ENCODE measurements around the gene PCDHGA5.

Gene PCDHGA5

GRCh38 chr5:141322261-141322660 is 41.7 kb upstream of the PCDHGA5 start:
- no peak for TF ChIP-seq POLR2AphosphoS5 (IDR thresholded peaks at IDR 0.05; ENCODE audit: low read depth, low read length)
- no peak for TF ChIP-seq SIN3A (IDR thresholded peaks at IDR 0.05; ENCODE audit: borderline replicate concordance, insufficient read depth, low read length)
- TF ChIP-seq FOXP2 (optimal IDR thresholded peaks at IDR 0.05; ENCODE audit: borderline replicate concordance, extremely low read depth, extremely low read length, insufficient read depth): no peak
- no peak for TF ChIP-seq REST (IDR thresholded peaks at IDR 0.05; ENCODE audit: insufficient read depth in 1 of 2, low read depth in 2 of 2, low read length in 2 of 2)
- no peak for TF ChIP-seq TAF1 (IDR thresholded peaks at IDR 0.05; ENCODE audit: borderline replicate concordance, insufficient read depth, low read length)

GRCh38 chr5:141326088-141326854 is 37.7 kb upstream of the PCDHGA5 start:
- no peak for TF ChIP-seq SIN3A (IDR thresholded peaks at IDR 0.05; ENCODE audit: borderline replicate concordance, insufficient read depth, low read length)
- no peak for TF ChIP-seq FOXP2 (optimal IDR thresholded peaks at IDR 0.05; ENCODE audit: borderline replicate concordance, extremely low read depth, extremely low read length, insufficient read depth)
- no peak for TF ChIP-seq REST (IDR thresholded peaks at IDR 0.05; ENCODE audit: insufficient read depth in 1 of 2, low read depth in 2 of 2, low read length in 2 of 2)
- TF ChIP-seq POLR2AphosphoS5 (IDR thresholded peaks at IDR 0.05; ENCODE audit: low read depth, low read length): peak; percentile 84
- peak; percentile 26; the same call in 1 of the 2 replicates for TF ChIP-seq TAF1 (IDR thresholded peaks at IDR 0.05; ENCODE audit: borderline replicate concordance, insufficient read depth, low read length)

GRCh38 chr5:141328231-141328630 is 35.7 kb upstream of the PCDHGA5 start:
- TF ChIP-seq POLR2AphosphoS5 (IDR thresholded peaks at IDR 0.05; ENCODE audit: low read depth, low read length): no peak
- TF ChIP-seq REST (IDR thresholded peaks at IDR 0.05; ENCODE audit: insufficient read depth in 1 of 2, low read depth in 2 of 2, low read length in 2 of 2): no peak
- no peak for TF ChIP-seq SIN3A (IDR thresholded peaks at IDR 0.05; ENCODE audit: borderline replicate concordance, insufficient read depth, low read length)

GRCh38 chr5:141330299-141331080 is 33.5 kb upstream of the PCDHGA5 start, which contains the start of gene PCDHGA1:
Gene PCDHGA1 (plus strand): TSS chr5:141330514.
- no peak for TF ChIP-seq TAF1 (IDR thresholded peaks at IDR 0.05; ENCODE audit: borderline replicate concordance, insufficient read depth, low read length)
- no peak for TF ChIP-seq FOXP2 (optimal IDR thresholded peaks at IDR 0.05; ENCODE audit: borderline replicate concordance, extremely low read depth, extremely low read length, insufficient read depth)
- no peak for TF ChIP-seq REST (IDR thresholded peaks at IDR 0.05; ENCODE audit: insufficient read depth in 1 of 2, low read depth in 2 of 2, low read length in 2 of 2)
- no peak for TF ChIP-seq POLR2AphosphoS5 (IDR thresholded peaks at IDR 0.05; ENCODE audit: low read depth, low read length)
- no peak for TF ChIP-seq SIN3A (IDR thresholded peaks at IDR 0.05; ENCODE audit: borderline replicate concordance, insufficient read depth, low read length)

All from PFSK-1 (cell line).